ENCODE measurements around the gene FKBP8. TPM values are rescaled to one million over a fixed set of nuclear protein-coding genes. Genes with fewer than 3 reads are reported as not detected.

Gene FKBP8
- total RNA-seq, 4 donors from 2014 or later: 139 to 273 (median 205) TPM

- Histone ChIP-seq H3K27me3 (no peaks in the 10 kb centered on the region), H3K27ac (no peak overlapping the region), H3K4me3 (no peak overlapping the region), H3K36me3 (no peaks in the 10 kb centered on the region), H3K9me3 (no peaks in the 10 kb centered on the region), H3K4me1 (peaks cover 0 to 5% of the 10 kb centered on the region in 2 donors)
- intact Hi-C loops (cut with DNase I; ENCODE audit: low total_unique reads): no loop called here
- TF ChIP-seq CTCF (IDR thresholded peaks at IDR 0.05) (no peak), POLR2A (IDR thresholded peaks at IDR 0.05) (no peak)
- no peak for DNase-seq
These were observed 5.9 kb downstream of the FKBP8 start for GRCh38 chr19:18537431-18537830.

- no peak for DNase-seq
- TF ChIP-seq POLR2A (IDR thresholded peaks at IDR 0.05): no peak
- TF ChIP-seq CTCF (IDR thresholded peaks at IDR 0.05): no peak
- H3K4me1 ChIP-seq: no peaks in the 10 kb centered on the region
- H3K36me3 ChIP-seq: no peaks in the 10 kb centered on the region
- H3K27me3 ChIP-seq: no peaks in the 10 kb centered on the region
- no peak overlapping the region for H3K27ac ChIP-seq
- H3K4me3 ChIP-seq: no peak overlapping the region
- no peaks in the 10 kb centered on the region for H3K9me3 ChIP-seq
- intact Hi-C loops (cut with DNase I; ENCODE audit: low total_unique reads): no loop called here
These were observed 6.9 kb downstream of the FKBP8 start for GRCh38 chr19:18536475-18536874.

GRCh38 chr19:18533058-18533457 is 10.3 kb downstream of the FKBP8 start:
- intact Hi-C loops (cut with DNase I; ENCODE audit: low total_unique reads): no loop called here
- TF ChIP-seq CTCF (IDR thresholded peaks at IDR 0.05): no peak
- TF ChIP-seq POLR2A (IDR thresholded peaks at IDR 0.05): no peak
- H3K36me3 ChIP-seq: no peaks in the 10 kb centered on the region

GRCh38 chr19:18532168-18532890 is 11.0 kb downstream of the FKBP8 start:
- Histone ChIP-seq H3K27me3 (no peaks in the 10 kb centered on the region), H3K9me3 (no peaks in the 10 kb centered on the region), H3K36me3 (no peaks in the 10 kb centered on the region), H3K4me1 (no peaks in the 10 kb centered on the region), H3K4me3 (no peak overlapping the region), H3K27ac (no peak overlapping the region)
- intact Hi-C loops (cut with DNase I; ENCODE audit: low total_unique reads): no loop called here
- TF ChIP-seq POLR2A (IDR thresholded peaks at IDR 0.05): no peak
- no peak for DNase-seq

More at GRCh38 chr19:18533058-18533457, 10.3 kb downstream of the FKBP8 start:
- no peaks in the 10 kb centered on the region for H3K9me3 ChIP-seq
- H3K27me3 ChIP-seq: no peaks in the 10 kb centered on the region
- no peak overlapping the region for H3K4me3 ChIP-seq
- H3K27ac ChIP-seq: no peak overlapping the region
- DNase-seq: no peak
- no peaks in the 10 kb centered on the region for H3K4me1 ChIP-seq

GRCh38 chr19:18531485-18531884 is 11.9 kb downstream of the FKBP8 start:
- Histone ChIP-seq H3K36me3 (no peaks in the 10 kb centered on the region), H3K9me3 (no peaks in the 10 kb centered on the region), H3K27me3 (no peaks in the 10 kb centered on the region), H3K4me3 (no peak overlapping the region), H3K27ac (no peak overlapping the region), H3K4me1 (no peaks in the 10 kb centered on the region)
- TF ChIP-seq POLR2A (IDR thresholded peaks at IDR 0.05): no peak
- TF ChIP-seq CTCF (IDR thresholded peaks at IDR 0.05): no peak
- intact Hi-C loops (cut with DNase I; ENCODE audit: low total_unique reads): no loop called here
- no peak for DNase-seq
